Osteoblast (primary cell): Measurements from ENCODE around the gene IZUMO4. TPM values are rescaled to one million over a fixed set of nuclear protein-coding genes. Genes with fewer than 3 reads are reported as not detected.

Experiments
- DNase-seq: peaks from one replicate; pipeline ENCODE4 v3.0.0; 2011; ENCODE audit warnings: low spot score, mixed read lengths; ENCODE audit not compliant: insufficient read length; ENCODE audit errors: missing footprints
- H2AFZ ChIP-seq: 2 replicates; pipeline ENCODE4 v1.6.0; 2011; ENCODE audit warnings: mild to moderate bottlenecking, low read length
- H3K27ac ChIP-seq: 2 replicates; pipeline ENCODE4 v1.5.1; 2011; ENCODE audit warnings: mild to moderate bottlenecking, low read depth, low read length, moderate library complexity
- H3K27me3 ChIP-seq: 2 replicates; pipeline ENCODE4 v1.6.0; 2012; ENCODE audit warnings: mild to moderate bottlenecking, control low read depth, inconsistent platforms, low read length, moderate library complexity; ENCODE audit not compliant: insufficient read depth
- H3K36me3 ChIP-seq: 2 replicates; pipeline ENCODE4 v1.5.1; 2011; ENCODE audit warnings: mild to moderate bottlenecking, low read length, control low read depth, moderate library complexity; ENCODE audit not compliant: insufficient read depth
- H3K4me1 ChIP-seq: 2 replicates; pipeline ENCODE4 v1.5.1; 2011; ENCODE audit warnings: mild to moderate bottlenecking, low read length, control low read depth, moderate library complexity; ENCODE audit not compliant: insufficient read depth
- H3K4me2 ChIP-seq: 2 replicates; pipeline ENCODE4 v1.6.0; 2011; ENCODE audit warnings: mild to moderate bottlenecking, low read length; ENCODE audit not compliant: insufficient read depth
- H3K4me3 ChIP-seq: fragments of 200-600 bp; sonication (generic); 3 replicates; pipeline ENCODE4 v1.5.1; 2012; ENCODE audit warnings: mild to moderate bottlenecking, low read length, inconsistent platforms; ENCODE audit not compliant: insufficient read depth
- H3K79me2 ChIP-seq: 2 replicates; pipeline ENCODE4 v1.6.0; 2012; ENCODE audit warnings: mild to moderate bottlenecking, low read length, control low read depth, inconsistent platforms; ENCODE audit not compliant: insufficient read depth
- H3K9me3 ChIP-seq: 2 replicates; pipeline ENCODE4 v1.5.1; 2011; ENCODE audit warnings: low read depth, low read length, control low read depth
- H4K20me1 ChIP-seq: 2 replicates; pipeline ENCODE4 v1.6.0; 2012; ENCODE audit warnings: mild to moderate bottlenecking, low read length, control low read depth; ENCODE audit not compliant: insufficient read depth
- total RNA-seq: library from RNA; depleted of rRNA; stranded (reverse); fragments of >200 nt; gene quantifications from 2 replicates; pipeline ENCODE4 v1.2.3, GENCODE V29; 2012
- TF ChIP-seq, protein P1 (sequence below): IDR thresholded peaks from 2 replicates; pipeline ENCODE4 v1.5.1; 2011; ENCODE audit warnings: mild to moderate bottlenecking, low read depth, low read length, moderate library complexity; ENCODE audit errors: extremely low read depth

Gene IZUMO4, protein sequence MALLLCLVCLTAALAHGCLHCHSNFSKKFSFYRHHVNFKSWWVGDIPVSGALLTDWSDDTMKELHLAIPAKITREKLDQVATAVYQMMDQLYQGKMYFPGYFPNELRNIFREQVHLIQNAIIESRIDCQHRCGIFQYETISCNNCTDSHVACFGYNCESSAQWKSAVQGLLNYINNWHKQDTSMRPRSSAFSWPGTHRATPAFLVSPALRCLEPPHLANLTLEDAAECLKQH
- total RNA-seq: 0.36 and 2.4 TPM in 2 replicates

- Histone ChIP-seq H2AFZ (peak within 1 kb of the TSS; percentile 47), H3K4me3 (peak within 1 kb of the TSS; percentile 90), H3K36me3 (peaks cover 28% of the 10 kb centered on the region), H3K4me1 (peaks cover 19% of the 10 kb centered on the region), H3K27me3 (no peaks in the 10 kb centered on the region), H3K9me3 (no peaks in the 10 kb centered on the region), H3K27ac (peak within 1 kb of the TSS; percentile 77), H4K20me1 (peaks cover 30% of the 10 kb centered on the region), H3K79me2 (peaks cover 50% of the 10 kb centered on the region), H3K4me2 (peak within 1 kb of the TSS; percentile 92)
- TF ChIP-seq, protein P1, sequence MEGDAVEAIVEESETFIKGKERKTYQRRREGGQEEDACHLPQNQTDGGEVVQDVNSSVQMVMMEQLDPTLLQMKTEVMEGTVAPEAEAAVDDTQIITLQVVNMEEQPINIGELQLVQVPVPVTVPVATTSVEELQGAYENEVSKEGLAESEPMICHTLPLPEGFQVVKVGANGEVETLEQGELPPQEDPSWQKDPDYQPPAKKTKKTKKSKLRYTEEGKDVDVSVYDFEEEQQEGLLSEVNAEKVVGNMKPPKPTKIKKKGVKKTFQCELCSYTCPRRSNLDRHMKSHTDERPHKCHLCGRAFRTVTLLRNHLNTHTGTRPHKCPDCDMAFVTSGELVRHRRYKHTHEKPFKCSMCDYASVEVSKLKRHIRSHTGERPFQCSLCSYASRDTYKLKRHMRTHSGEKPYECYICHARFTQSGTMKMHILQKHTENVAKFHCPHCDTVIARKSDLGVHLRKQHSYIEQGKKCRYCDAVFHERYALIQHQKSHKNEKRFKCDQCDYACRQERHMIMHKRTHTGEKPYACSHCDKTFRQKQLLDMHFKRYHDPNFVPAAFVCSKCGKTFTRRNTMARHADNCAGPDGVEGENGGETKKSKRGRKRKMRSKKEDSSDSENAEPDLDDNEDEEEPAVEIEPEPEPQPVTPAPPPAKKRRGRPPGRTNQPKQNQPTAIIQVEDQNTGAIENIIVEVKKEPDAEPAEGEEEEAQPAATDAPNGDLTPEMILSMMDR: peak; percentile 28
- peak; percentile 100 for DNase-seq
Observed at GRCh38 chr19:2096480-2097202, at the start of gene IZUMO4. TSS of gene IZUMO4 (plus strand) at chr19:2096915. CDS start at chr19:2096946, 31 bp downstream.

- no peak overlapping the region for H3K4me2 ChIP-seq
Observed at GRCh38 chr19:2047076-2047448, 49.7 kb upstream of the IZUMO4 start.

GRCh38 chr19:2047449-2048103 lies 49.1 kb upstream of the IZUMO4 start:
- Histone ChIP-seq H3K79me2 (peaks cover 58% of the 10 kb centered on the region), H3K27me3 (no peaks in the 10 kb centered on the region), H2AFZ (no peak overlapping the region), H3K4me1 (peaks cover 23% of the 10 kb centered on the region), H3K4me3 (no peak overlapping the region), H3K4me2 (no peak overlapping the region), H3K27ac (no peak overlapping the region), H4K20me1 (peaks cover 72% of the 10 kb centered on the region), H3K9me3 (no peaks in the 10 kb centered on the region), H3K36me3 (peaks cover 19% of the 10 kb centered on the region)
- peak; percentile 95 for DNase-seq
- TF ChIP-seq, protein P1: no peak

More at GRCh38 chr19:2047076-2047448, 49.7 kb upstream of the IZUMO4 start:
- Histone ChIP-seq H4K20me1 (peaks cover 75% of the 10 kb centered on the region), H3K79me2 (peaks cover 58% of the 10 kb centered on the region), H3K4me3 (no peak overlapping the region), H3K4me1 (peaks cover 27% of the 10 kb centered on the region), H3K9me3 (no peaks in the 10 kb centered on the region), H2AFZ (no peak overlapping the region), H3K36me3 (peaks cover 23% of the 10 kb centered on the region), H3K27me3 (no peaks in the 10 kb centered on the region), H3K27ac (no peak overlapping the region)
- TF ChIP-seq, protein P1: no peak
- peak; percentile 72 for DNase-seq
